ENCODE data around the gene TRIO. TPM values are rescaled to one million over a fixed set of nuclear protein-coding genes. Genes with fewer than 3 reads are reported as not detected.
"Not testable (repeated sequence)": the region's sequence is repeated elsewhere in the genome, so short reads cannot be mapped to it uniquely, and the experiment has no call there.

The TRIO gene
- total RNA-seq, 1 donor from 2014 or later: 145 TPM

- DNase-seq (ENCODE audit: low spot score): not testable (repeated sequence)
Observed at GRCh38 chr5:14207428-14207827, 64.3 kb downstream of the TRIO start.

GRCh38 chr5:14208071-14209021 is 65.2 kb downstream of the TRIO start:
- DNase-seq (ENCODE audit: low spot score): no peak

GRCh38 chr5:14209222-14209822 is 66.2 kb downstream of the TRIO start:
- DNase-seq (ENCODE audit: low spot score): no peak

GRCh38 chr5:14209836-14210235 is 66.7 kb downstream of the TRIO start:
- DNase-seq (ENCODE audit: low spot score): no peak

DNA sequence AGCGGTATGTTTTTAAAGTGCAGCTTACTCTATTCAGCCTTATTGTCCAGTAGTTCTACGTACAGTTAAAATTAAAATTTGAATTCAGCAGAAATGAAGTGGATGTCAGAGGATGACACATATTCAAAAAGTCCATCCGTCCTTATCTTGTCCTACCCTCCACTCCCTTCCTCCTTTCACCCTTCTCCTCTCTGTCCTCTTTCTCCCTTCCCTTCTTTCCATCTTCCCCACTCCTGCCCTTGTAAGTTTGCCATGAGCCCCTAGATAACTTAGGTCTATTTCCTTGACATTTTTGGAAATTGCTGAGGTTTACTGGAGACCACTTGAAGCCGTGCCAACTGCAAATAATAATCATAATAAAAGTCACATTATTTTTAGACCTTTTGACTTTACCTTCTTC is 67.6 kb downstream of the TRIO start:
- no peak for DNase-seq (ENCODE audit: low spot score)

DNA sequence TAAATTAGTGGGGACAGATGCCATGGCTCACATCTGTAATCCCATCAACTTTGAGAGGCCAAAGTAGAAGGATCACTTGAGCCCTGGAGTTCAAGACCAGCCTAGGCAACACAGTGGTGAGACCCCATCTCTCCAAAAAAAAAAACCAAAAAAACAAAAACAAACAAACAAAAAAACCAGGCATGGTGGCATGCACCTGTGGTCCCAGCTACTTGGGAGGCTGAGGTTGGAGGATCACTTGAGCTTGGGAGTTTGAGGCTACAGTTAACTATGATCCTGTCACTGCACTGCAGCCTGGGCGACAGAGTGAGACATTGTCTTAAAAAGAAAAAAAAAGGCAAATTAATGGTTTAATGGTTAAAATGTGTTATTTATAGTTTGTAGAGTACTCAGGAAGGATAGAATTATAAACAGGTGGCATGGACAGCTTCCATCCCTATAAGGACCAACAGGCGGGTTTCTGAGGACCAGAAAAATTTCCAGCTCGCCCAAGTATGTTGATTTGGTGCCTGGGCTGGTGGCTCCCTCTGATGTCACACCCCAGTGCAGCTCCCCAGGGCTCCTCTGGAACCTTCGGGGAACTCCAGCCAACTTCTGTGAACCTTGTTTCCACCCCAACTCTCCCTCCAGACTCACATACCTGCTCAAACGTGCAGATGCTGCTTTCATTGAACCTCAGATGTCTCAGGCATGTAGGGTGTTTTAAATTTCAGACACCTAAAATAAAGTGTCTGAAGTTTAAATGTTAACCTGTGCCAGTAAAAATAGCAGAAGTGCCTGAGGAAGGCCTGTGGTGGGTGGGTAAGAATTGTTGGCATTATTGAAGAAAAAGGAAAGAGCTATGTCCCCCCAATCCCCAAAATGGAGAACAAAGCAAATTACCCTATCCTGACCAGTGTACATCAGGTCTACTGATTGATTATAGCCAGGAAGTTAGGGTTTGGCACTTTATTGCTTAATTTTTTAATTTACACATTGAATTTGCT is 69.0 kb downstream of the TRIO start:
- no peak for DNase-seq (ENCODE audit: low spot score)

- DNase-seq (ENCODE audit: low spot score): no peak
Observed at GRCh38 chr5:14212838-14213237, 69.7 kb downstream of the TRIO start.

GRCh38 chr5:14213253-14213652 is 70.1 kb downstream of the TRIO start:
- no peak for DNase-seq (ENCODE audit: low spot score)

GRCh38 chr5:14213813-14214585 is 70.9 kb downstream of the TRIO start:
- no peak for DNase-seq (ENCODE audit: low spot score)

- no peak for DNase-seq (ENCODE audit: low spot score)
Observed at GRCh38 chr5:14215901-14216300, 72.8 kb downstream of the TRIO start.

- DNase-seq (ENCODE audit: low spot score): no peak
Observed at GRCh38 chr5:14216372-14216771, 73.2 kb downstream of the TRIO start.

GRCh38 chr5:14216902-14217301 is 73.8 kb downstream of the TRIO start:
- DNase-seq (ENCODE audit: low spot score): no peak

DNA sequence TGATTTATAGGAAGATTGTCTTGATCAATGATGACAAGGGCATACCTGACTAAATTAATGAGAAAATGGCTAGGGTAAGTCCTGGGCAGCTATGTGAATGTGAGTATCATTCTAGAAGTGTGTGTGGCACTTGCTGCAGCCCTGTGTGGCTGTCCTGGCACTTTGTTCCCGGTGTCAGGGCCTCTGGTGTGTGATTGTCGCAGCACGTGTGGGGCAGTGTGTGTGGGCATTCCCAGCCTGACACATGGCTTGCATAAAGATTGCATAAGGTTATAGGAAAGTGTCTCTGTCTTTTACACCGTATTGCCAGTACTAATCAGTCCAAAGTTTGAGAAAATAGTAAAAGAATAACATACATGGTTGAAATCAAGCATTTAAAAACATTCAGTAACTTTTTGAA is 74.4 kb downstream of the TRIO start:
- DNase-seq (ENCODE audit: low spot score): no peak

GRCh38 chr5:14218011-14218410 is 74.9 kb downstream of the TRIO start:
- no peak for DNase-seq (ENCODE audit: low spot score)

DNA sequence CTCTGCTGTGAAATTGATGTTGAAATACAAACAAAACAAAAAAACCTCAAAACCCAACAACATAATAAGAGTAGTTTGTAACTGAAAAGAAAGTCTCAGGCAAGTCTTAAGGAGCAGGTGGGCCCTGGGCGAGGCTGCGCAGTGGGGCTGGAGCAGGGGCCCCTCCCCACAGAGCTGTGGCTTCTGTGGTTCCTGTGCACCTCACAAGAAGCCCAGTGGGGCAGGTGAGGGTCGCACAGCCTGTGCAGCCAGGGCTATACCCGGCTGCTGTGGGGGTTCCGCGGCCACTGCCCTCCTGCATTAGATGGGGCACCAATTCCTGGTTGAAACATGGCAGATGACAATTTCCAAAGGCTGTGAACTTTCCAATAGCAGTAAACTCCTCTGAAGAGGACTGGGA is 75.3 kb downstream of the TRIO start:
- no peak for DNase-seq (ENCODE audit: low spot score)

DNA sequence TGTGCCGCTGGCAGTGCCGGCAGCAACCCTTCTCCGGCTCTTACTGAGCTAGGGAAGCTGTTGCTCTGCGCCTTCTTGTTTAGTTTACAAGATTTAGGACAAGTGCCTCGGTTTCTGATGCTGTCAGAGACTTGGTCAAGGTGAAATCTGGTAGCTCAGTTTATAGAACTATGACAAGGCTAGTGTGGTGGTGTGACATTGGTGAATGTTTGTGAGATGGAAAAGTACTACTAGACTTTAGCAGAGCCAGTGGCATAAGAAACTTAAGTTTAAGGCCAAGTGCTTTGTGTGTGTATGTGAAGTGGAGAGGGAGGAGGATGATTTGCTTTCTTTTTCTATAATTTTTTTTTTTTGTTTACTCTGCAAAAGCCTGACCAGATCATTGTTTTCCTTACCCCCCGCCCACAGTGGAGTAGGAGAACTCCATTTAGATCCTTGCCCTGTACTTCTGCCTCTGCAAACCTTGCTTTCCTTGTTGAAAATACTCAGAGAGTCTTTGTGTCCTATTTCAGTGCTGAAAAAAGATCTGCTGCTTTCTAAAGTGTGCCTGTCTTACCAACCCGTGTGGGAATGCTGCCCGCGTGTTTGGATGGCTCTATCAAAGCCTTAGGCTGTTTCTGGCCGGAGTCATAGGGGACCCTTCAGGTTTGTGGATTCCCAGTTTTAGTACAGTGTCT is 75.9 kb downstream of the TRIO start:
- DNase-seq (ENCODE audit: low spot score): no peak

- DNase-seq (ENCODE audit: low spot score): no peak
Observed at GRCh38 chr5:14219800-14220512, 76.8 kb downstream of the TRIO start.

DNA sequence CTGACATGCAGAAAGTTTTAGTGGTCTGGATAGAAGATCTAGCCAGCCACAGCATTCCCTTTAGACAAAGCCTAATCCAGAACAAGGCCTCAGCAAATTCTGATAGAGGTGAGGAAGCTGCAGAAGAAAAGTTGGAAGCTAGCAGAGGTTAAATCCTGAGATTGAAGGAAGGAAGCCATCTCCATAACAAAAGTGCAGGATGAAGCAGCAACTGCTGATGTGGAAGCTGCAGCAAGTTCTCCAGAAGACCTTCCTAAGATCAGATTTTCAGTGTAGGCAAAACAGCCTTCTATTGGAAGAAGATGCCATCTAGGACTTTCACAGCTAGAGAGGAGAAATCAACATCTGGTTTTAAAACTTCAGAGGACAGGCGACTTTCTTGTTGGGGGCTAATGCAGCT is 77.5 kb downstream of the TRIO start:
- no peak for DNase-seq (ENCODE audit: low spot score)

DNA sequence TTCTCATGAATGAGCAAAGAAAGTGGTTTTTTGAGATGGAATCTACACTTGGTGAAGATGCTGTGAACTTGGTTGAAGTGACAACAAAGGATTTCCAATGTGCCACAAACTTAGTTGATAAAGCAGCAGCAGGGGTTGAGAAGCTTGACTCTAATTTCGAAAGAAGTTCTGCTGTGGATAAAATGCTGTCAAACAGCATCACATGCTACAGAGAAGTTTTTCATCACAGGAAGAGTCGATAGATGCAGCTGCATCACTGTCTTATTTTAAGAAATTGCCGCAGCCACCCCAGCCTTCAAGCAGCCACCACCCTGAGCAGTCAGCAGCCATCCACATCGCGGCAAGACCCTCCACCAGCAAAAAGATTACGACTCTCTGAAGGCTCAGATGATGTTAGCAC is 78.6 kb downstream of the TRIO start:
- no peak for DNase-seq (ENCODE audit: low spot score)

Data from mesenteric fat pad (tissue), 1 donor.